Measurements from ENCODE around the gene ARHGAP28. TPM values are rescaled to one million over a fixed set of nuclear protein-coding genes. Genes with fewer than 3 reads are reported as not detected.
"Not testable (repeated sequence)": the region's sequence is repeated elsewhere in the genome, so short reads cannot be mapped to it uniquely, and the experiment has no call there.

ARHGAP28 gene
- polyA plus RNA-seq, 1 experiment = 38.2 TPM

GRCh38 chr18:6836331-6836730 is 106.8 kb downstream of the ARHGAP28 start:
- ChIA-PET POLR2A (no interaction called here), CTCF (no interaction called here)
- Histone ChIP-seq H3K4me3 (ENCODE audit: low read depth, low read length) (no peak overlapping the region), H3K27ac (ENCODE audit: low read depth, low read length) (no peak overlapping the region), H3K27me3 (ENCODE audit: control insufficient read depth, insufficient read depth, low read length) (no peaks in the 10 kb centered on the region), H3K9me3 (ENCODE audit: control insufficient read depth, insufficient read depth, low read length) (no peaks in the 10 kb centered on the region)
- DNase-seq (ENCODE audit: low read depth, low spot score) = no peak
- TF ChIP-seq CTCF (IDR thresholded peaks at IDR 0.05; ENCODE audit: low read depth, low read length) = no peak

GRCh38 chr18:6837904-6838303 is 108.4 kb downstream of the ARHGAP28 start:
- DNase-seq (ENCODE audit: low read depth, low spot score) = no peak
- POLR2A ChIA-PET = no interaction called here
- no peak for TF ChIP-seq CTCF (IDR thresholded peaks at IDR 0.05; ENCODE audit: low read depth, low read length)
- Histone ChIP-seq H3K9me3 (ENCODE audit: control insufficient read depth, insufficient read depth, low read length) (no peaks in the 10 kb centered on the region), H3K27ac (ENCODE audit: low read depth, low read length) (no peak overlapping the region), H3K27me3 (ENCODE audit: control insufficient read depth, insufficient read depth, low read length) (no peaks in the 10 kb centered on the region), H3K4me3 (ENCODE audit: low read depth, low read length) (no peak overlapping the region)
- CTCF ChIA-PET = no interaction called here

GRCh38 chr18:6842081-6842480 is 112.6 kb downstream of the ARHGAP28 start:
- ChIA-PET CTCF (no interaction called here), POLR2A (no interaction called here)
- H3K4me3 ChIP-seq (ENCODE audit: low read depth, low read length) = no peak overlapping the region
- H3K27me3 ChIP-seq (ENCODE audit: control insufficient read depth, insufficient read depth, low read length) = no peaks in the 10 kb centered on the region
- no peak for TF ChIP-seq CTCF (IDR thresholded peaks at IDR 0.05; ENCODE audit: low read depth, low read length)
- no peaks in the 10 kb centered on the region for H3K9me3 ChIP-seq (ENCODE audit: control insufficient read depth, insufficient read depth, low read length)
- no peak overlapping the region for H3K27ac ChIP-seq (ENCODE audit: low read depth, low read length)
- DNase-seq (ENCODE audit: low read depth, low spot score) = no peak

- ChIA-PET POLR2A (no interaction called here), CTCF (no interaction called here)
- Histone ChIP-seq H3K27me3 (ENCODE audit: control insufficient read depth, insufficient read depth, low read length) (no peaks in the 10 kb centered on the region), H3K9me3 (ENCODE audit: control insufficient read depth, insufficient read depth, low read length) (no peaks in the 10 kb centered on the region), H3K4me3 (ENCODE audit: low read depth, low read length) (no peak overlapping the region), H3K27ac (ENCODE audit: low read depth, low read length) (no peak overlapping the region)
- no peak for TF ChIP-seq CTCF (IDR thresholded peaks at IDR 0.05; ENCODE audit: low read depth, low read length)
- DNase-seq (ENCODE audit: low read depth, low spot score) = no peak
These were observed 113.8 kb downstream of the ARHGAP28 start for GRCh38 chr18:6843308-6843707.

- H3K27ac ChIP-seq (ENCODE audit: low read depth, low read length); H3K27me3 ChIP-seq (ENCODE audit: control insufficient read depth, insufficient read depth, low read length); POLR2A ChIA-PET; H3K9me3 ChIP-seq (ENCODE audit: control insufficient read depth, insufficient read depth, low read length); H3K4me3 ChIP-seq (ENCODE audit: low read depth, low read length); CTCF ChIA-PET; DNase-seq (ENCODE audit: low read depth, low spot score): not testable (repeated sequence)
These were observed 116.0 kb downstream of the ARHGAP28 start for GRCh38 chr18:6845521-6845920.

- Histone ChIP-seq H3K4me3 (ENCODE audit: low read depth, low read length) (no peak overlapping the region), H3K9me3 (ENCODE audit: control insufficient read depth, insufficient read depth, low read length) (peaks cover 7% of the 10 kb centered on the region; the same call in 1 of the 2 replicates), H3K27me3 (ENCODE audit: control insufficient read depth, insufficient read depth, low read length) (no peaks in the 10 kb centered on the region), H3K27ac (ENCODE audit: low read depth, low read length) (no peak overlapping the region)
- no peak for DNase-seq (ENCODE audit: low read depth, low spot score)
- no peak for TF ChIP-seq CTCF (IDR thresholded peaks at IDR 0.05; ENCODE audit: low read depth, low read length)
- CTCF ChIA-PET = interaction anchor here (0.5 kb wide), 1 partner anchor 24 kb away, joined by 5 read pairs; no protein-coding TSS in a partner anchor
- POLR2A ChIA-PET = no interaction called here
These were observed 120.9 kb downstream of the ARHGAP28 start for GRCh38 chr18:6850396-6850795.

Data from AG04450 (cell line).